Gastroesophageal sphincter (tissue), 4 donors: ENCODE data around the gene SLC35C1. TPM values are rescaled to one million over a fixed set of nuclear protein-coding genes. Genes with fewer than 3 reads are reported as not detected.

Source experiments
- ATAC-seq: fragments of 150-250 bp; one replicate; pipeline ENCODE4 v1.9.1; 2016; ENCODE audit warnings: mild to moderate bottlenecking, moderate library complexity
- H3K27ac ChIP-seq, 4 donors: fragments of 200-600 bp; sonication (generic) in 3 of 4; 1 replicate in 3 of 4; 2 replicates in 1 of 4; pipeline ENCODE4 v1.5.1; 2016 to 2019
- H3K27me3 ChIP-seq: fragments of 200-600 bp; sonication (generic); one replicate; pipeline ENCODE4 v1.5.1; 2019
- H3K36me3 ChIP-seq, 2 donors: fragments of 200-600 bp; sonication (generic); one replicate each; pipeline ENCODE4 v1.5.1; 2019; ENCODE audit warnings: control low read depth in 1 of 2
- H3K4me1 ChIP-seq, 3 donors: fragments of 200-600 bp; sonication (generic); 1 replicate in 2 of 3; 2 replicates in 1 of 3; pipeline ENCODE4 v1.5.1; 2016 to 2019; ENCODE audit warnings: control low read depth in 2 of 3
- H3K4me3 ChIP-seq, 2 donors: fragments of 200-600 bp; sonication (generic); one replicate each; pipeline ENCODE4 v1.5.1; 2019; ENCODE audit warnings: mild to moderate bottlenecking in 1 of 2, moderate library complexity in 1 of 2
- H3K9me3 ChIP-seq, 3 donors: fragments of 200-600 bp; sonication (generic); one replicate each; pipeline ENCODE4 v1.5.1; 2017 to 2019; ENCODE audit warnings: control low read depth in 2 of 3
- EP300 ChIP-seq: sonication (generic); formaldehyde crosslinking; IDR thresholded peaks from one replicate; pipeline ENCODE4 v1.6.1; 2017; ENCODE audit warnings: antibody characterized with exemption, mild to moderate bottlenecking
- POLR2A ChIP-seq, 2 donors: fragments of 450-650 bp; IDR thresholded peaks; one replicate each; pipeline ENCODE4 v1.6.1; 2017; ENCODE audit warnings: antibody characterized with exemption in 2 of 2, mild to moderate bottlenecking in 2 of 2, moderate library complexity in 1 of 2
- POLR2AphosphoS5 ChIP-seq: sonication (generic); formaldehyde crosslinking; IDR thresholded peaks from one replicate; pipeline ENCODE4 v1.6.1; 2017; ENCODE audit warnings: antibody characterized with exemption
- WGBS, 2 donors: methylation state at CpG; one replicate each; pipeline ENCODE4 v1.1.5; 2018; ENCODE audit warnings: low coverage in 1 of 2; 5-methylcytosine and 5-hydroxymethylcytosine counted together
- total RNA-seq, 4 donors: library from RNA; depleted of rRNA; stranded (reverse); fragments of >200 nt; gene quantifications; one replicate each; pipeline ENCODE4 v1.1.0, GENCODE V29; 2016
- TF ChIP-seq, protein P1 (sequence below), 4 experiments: fragments of 200-600 bp in 2 of 4; fragments of 450-650 bp in 2 of 4; sonication (generic) in 1 of 4; IDR thresholded peaks; one replicate each; pipeline ENCODE4 v1.5.1; 2017 to 2019; ENCODE audit warnings: antibody characterized with exemption in 4 of 4, mild to moderate bottlenecking in 2 of 4, moderate library complexity in 2 of 4

SLC35C1 gene
- total RNA-seq, 4 donors from 2014 or later = 6.8 to 22.3 (median 8.5) TPM

DNA sequence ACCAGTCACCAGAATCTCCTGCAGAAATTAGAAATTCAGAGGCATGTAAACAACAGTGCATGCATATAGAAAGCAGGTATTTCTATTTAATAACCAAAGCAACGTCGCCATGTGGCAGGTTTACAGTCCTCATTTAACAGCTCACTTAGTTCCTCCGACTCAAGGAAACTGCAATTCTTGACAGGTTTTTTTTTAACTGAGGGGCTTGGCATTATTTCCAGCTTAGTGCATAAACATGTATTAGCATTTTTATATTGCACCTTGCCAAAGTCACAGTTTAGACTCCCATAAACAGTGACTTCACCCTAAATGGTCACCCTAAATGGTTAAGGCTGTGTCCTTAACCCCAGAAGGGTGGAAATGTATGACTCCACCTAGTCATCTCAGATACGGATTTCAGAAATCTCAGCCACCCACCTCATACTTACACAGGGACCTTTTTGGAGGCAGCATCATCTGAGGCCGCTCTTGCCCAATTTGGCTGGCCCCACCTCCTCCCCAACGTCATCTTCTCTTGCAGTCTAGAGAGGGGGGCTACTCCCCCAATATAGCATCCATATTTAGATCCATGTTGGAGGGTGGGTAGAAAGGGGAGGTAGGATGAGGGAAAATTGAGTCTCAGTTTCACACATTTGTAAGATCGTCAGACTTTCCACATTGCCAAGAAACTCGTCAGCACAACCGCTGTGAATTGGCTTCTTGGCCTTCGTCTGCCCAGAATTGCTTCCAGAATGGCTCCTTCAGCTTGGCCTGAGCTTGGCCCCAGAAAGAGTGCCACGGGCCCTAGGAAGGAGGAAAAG, 31.8 kb upstream of the SLC35C1 start:
- H3K9me3 ChIP-seq = no peaks in the 10 kb centered on the region
- TF ChIP-seq, protein P1, sequence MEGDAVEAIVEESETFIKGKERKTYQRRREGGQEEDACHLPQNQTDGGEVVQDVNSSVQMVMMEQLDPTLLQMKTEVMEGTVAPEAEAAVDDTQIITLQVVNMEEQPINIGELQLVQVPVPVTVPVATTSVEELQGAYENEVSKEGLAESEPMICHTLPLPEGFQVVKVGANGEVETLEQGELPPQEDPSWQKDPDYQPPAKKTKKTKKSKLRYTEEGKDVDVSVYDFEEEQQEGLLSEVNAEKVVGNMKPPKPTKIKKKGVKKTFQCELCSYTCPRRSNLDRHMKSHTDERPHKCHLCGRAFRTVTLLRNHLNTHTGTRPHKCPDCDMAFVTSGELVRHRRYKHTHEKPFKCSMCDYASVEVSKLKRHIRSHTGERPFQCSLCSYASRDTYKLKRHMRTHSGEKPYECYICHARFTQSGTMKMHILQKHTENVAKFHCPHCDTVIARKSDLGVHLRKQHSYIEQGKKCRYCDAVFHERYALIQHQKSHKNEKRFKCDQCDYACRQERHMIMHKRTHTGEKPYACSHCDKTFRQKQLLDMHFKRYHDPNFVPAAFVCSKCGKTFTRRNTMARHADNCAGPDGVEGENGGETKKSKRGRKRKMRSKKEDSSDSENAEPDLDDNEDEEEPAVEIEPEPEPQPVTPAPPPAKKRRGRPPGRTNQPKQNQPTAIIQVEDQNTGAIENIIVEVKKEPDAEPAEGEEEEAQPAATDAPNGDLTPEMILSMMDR (IDR thresholded peaks at IDR 0.05) = no peak
- TF ChIP-seq POLR2AphosphoS5 (no peak), POLR2A (IDR thresholded peaks at IDR 0.05) (no peak), EP300 (no peak)
- H3K4me1 ChIP-seq = peaks cover 0 to 15% (median 4%) of the 10 kb centered on the region in 3 donors
- H3K36me3 ChIP-seq = no peaks in the 10 kb centered on the region
- no peak overlapping the region for H3K4me3 ChIP-seq
- no peaks in the 10 kb centered on the region for H3K27me3 ChIP-seq
- 60 to 80% methylated on average over 4 to 5 of the region's 11 CpGs for WGBS, 2 donors
- ATAC-seq = no peak
- H3K27ac ChIP-seq = no peak overlapping the region

DNA sequence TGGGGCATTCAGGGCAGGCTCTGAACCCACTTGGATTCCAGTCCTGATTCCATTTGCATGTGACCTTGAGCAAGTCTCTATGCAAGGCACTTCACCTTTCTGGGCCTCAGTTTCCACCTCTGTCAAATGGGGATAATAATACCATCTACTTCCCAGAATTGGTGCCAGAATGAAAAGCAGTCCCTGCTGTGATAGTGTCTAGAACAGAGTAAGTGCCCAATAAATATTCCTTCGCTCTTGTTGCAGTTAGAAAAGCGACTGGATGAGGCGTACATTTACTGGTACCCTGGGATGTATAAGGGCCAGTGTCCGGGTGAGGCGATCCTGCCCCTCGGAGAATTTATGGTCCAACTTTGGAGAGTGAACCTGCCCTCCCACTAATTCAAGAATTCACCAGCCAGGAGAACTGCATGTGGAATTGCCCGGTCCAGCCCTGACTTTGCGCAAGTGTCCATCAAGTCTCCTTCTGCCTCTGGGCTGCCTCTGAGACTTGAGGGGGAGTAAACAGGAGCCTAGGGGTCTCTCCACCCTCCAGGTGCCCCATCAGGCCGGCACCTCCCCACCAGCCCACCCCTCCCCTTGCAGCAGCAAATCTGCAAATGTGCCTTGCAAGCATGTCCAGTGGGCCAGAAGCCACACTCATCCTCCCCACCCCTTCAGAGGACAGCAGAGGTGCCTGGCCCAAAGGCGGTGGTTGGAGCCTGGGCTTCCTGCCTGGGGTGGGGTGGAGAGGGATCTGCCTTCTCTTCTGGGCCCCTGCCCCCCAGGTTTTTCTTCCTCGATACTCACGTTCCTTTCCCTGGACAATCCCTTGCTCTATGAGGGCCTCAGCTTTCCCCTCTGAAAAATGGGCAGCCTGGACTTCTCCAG, 30.9 kb upstream of the SLC35C1 start:
- no peak for ATAC-seq
- no peak for TF ChIP-seq POLR2A (IDR thresholded peaks at IDR 0.05)
- TF ChIP-seq EP300 = no peak
- TF ChIP-seq, protein P1 (IDR thresholded peaks at IDR 0.05) = no peak
- TF ChIP-seq POLR2AphosphoS5 = no peak
- H3K36me3 ChIP-seq = no peaks in the 10 kb centered on the region
- H3K27me3 ChIP-seq = peaks cover 3% of the 10 kb centered on the region
- H3K4me1 ChIP-seq = peaks cover 0 to 15% (median 4%) of the 10 kb centered on the region in 3 donors
- no peak overlapping the region for H3K27ac ChIP-seq
- WGBS, 2 donors = 74 to 100% methylated on average over 1 to 8 of the region's 12 CpGs
- no peak overlapping the region for H3K4me3 ChIP-seq
- no peaks in the 10 kb centered on the region for H3K9me3 ChIP-seq

DNA sequence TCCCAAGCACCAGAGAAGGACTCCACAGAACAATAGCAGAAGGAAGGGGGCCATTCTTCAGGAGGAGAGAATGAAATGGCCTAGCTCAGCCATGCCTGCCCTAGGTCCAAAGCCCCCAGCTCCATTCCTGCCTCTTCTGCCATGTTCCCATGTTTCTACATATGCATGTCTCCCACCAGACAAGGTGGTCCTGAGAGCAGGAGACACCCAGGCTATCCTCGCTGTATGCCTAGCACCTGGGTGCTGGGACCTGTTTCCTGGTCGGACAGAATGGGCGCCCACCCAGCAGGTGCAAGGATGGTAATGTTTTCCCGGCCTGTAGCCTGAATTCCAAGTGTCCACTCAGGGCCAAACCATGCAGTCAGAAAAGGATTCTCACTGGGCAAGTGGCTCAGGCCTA, 30.2 kb upstream of the SLC35C1 start:
- Histone ChIP-seq H3K9me3 (no peaks in the 10 kb centered on the region), H3K36me3 (no peaks in the 10 kb centered on the region), H3K4me1 (peaks cover 0 to 15% (median 4%) of the 10 kb centered on the region in 3 donors), H3K27me3 (peaks cover 11% of the 10 kb centered on the region), H3K4me3 (no peak overlapping the region), H3K27ac (no peak overlapping the region)
- WGBS, 2 donors = 83% methylated on average over 2 of the region's 4 CpGs; no CpG with 5 or more reads in 1 of the 2 donors
- no peak for TF ChIP-seq EP300
- TF ChIP-seq POLR2A (IDR thresholded peaks at IDR 0.05) = no peak
- TF ChIP-seq, protein P1 (IDR thresholded peaks at IDR 0.05) = no peak
- no peak for TF ChIP-seq POLR2AphosphoS5
- ATAC-seq = no peak

DNA sequence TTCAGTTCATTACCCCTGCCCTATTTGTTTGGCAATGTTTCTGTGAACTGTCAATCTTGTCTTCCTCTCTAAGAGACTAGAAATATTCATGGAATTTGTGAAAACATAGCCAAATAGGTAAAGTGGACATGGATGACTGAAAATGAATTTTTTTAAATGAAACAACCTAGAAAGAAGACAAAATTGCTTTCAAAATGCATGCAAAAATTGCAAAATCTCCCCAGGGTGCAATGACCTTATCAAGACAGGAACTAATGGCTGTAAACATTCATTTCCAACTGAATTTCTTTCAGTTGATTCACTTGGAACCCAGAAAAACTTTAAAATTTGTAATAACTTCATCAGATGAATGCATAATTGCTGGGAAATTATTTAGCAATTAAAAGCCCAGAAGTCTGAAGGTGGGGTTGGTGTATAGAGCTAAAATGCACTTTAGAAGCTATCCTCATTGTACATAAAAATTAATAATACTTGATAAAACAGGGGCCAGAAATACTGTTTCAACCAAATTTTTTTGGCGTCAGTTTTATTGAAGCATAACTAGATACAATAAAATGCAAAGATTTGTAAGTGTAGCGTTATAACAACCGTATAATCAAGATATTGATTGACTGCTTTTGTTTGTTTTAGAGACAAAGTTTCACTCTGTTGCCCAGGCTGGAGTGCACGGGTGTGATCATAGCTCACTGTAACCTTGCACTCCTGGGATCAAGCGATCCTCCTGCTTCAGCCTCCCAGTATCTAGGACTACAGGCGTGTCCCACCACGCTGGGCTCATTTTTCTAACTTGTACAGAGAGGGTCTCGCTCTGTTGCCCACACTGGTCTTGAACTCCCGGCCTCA, 27.6 kb upstream of the SLC35C1 start:
- Histone ChIP-seq H3K9me3 (no peaks in the 10 kb centered on the region), H3K27me3 (peaks cover 26% of the 10 kb centered on the region), H3K27ac (no peak overlapping the region), H3K4me3 (no peak overlapping the region), H3K4me1 (peaks cover 0 to 2% (median 0%) of the 10 kb centered on the region in 3 donors), H3K36me3 (no peaks in the 10 kb centered on the region)
- WGBS, 2 donors = 86 to 95% methylated on average over 5 to 9 of the region's 9 CpGs
- TF ChIP-seq, protein P1 (IDR thresholded peaks at IDR 0.05) = no peak
- TF ChIP-seq EP300 = no peak
- TF ChIP-seq POLR2A (IDR thresholded peaks at IDR 0.05) = no peak
- TF ChIP-seq POLR2AphosphoS5 = no peak
- no peak for ATAC-seq
